Middle frontal gyrus (tissue), 1 donor: ENCODE measurements around the gene ZNF385C.
A peak's percentile ranks its signal among the peaks of the same experiment; 100 is the strongest.
"Not testable (repeated sequence)": the region's sequence is repeated elsewhere in the genome, so short reads cannot be mapped to it uniquely, and the experiment has no call there.

Experiments
- DNase-seq: peaks from one replicate; pipeline ENCODE4 v3.0.0-alpha.2; 2015; ENCODE audit warnings: low spot score; ENCODE audit errors: extremely low spot score

The ZNF385C gene

GRCh38 chr17:42020845-42021244 lies 77.4 kb downstream of the ZNF385C start:
- not testable (repeated sequence) for DNase-seq

GRCh38 chr17:42019509-42020404 lies 78.5 kb downstream of the ZNF385C start, which contains the start of gene NKIRAS2:
Gene NKIRAS2, plus strand, starts transcription at chr17:42020090. Its CDS starts 1,488 bp downstream, at chr17:42021578.
- DNase-seq, result peak; percentile 80

GRCh38 chr17:42018988-42019387 lies 79.3 kb downstream of the ZNF385C start:
- no peak for DNase-seq

- no peak for DNase-seq
These were observed 79.9 kb downstream of the ZNF385C start for GRCh38 chr17:42018339-42018738.

GRCh38 chr17:42017866-42018200 lies 80.4 kb downstream of the ZNF385C start:
- DNase-seq, result no peak

GRCh38 chr17:42016941-42017865 lies 81.1 kb downstream of the ZNF385C start, which contains the start of gene DNAJC7:
Gene DNAJC7, minus strand, starts transcription at chr17:42017439. Its CDS starts 23 bp downstream, at chr17:42017416.
- peak; percentile 89 for DNase-seq

GRCh38 chr17:42016411-42016831 lies 81.9 kb downstream of the ZNF385C start:
- no peak for DNase-seq

- not testable (repeated sequence) for DNase-seq
These were observed 84.5 kb downstream of the ZNF385C start for GRCh38 chr17:42013740-42014139.

GRCh38 chr17:42012363-42012762 lies 85.9 kb downstream of the ZNF385C start:
- not testable (repeated sequence) for DNase-seq

- no peak for DNase-seq
These were observed 87.3 kb downstream of the ZNF385C start for GRCh38 chr17:42010898-42011516.

- DNase-seq, result not testable (repeated sequence)
These were observed 88.0 kb downstream of the ZNF385C start for GRCh38 chr17:42010266-42010680.

GRCh38 chr17:42009170-42009569 lies 89.1 kb downstream of the ZNF385C start:
- peak; percentile 36 for DNase-seq

- no peak for DNase-seq
These were observed 93.1 kb downstream of the ZNF385C start for GRCh38 chr17:42005166-42005565.

- no peak for DNase-seq
These were observed 95.4 kb downstream of the ZNF385C start for GRCh38 chr17:42002792-42003301.

- no peak for DNase-seq
These were observed 96.0 kb downstream of the ZNF385C start for GRCh38 chr17:42002175-42002791.

GRCh38 chr17:42001729-42002128 lies 96.5 kb downstream of the ZNF385C start:
- no peak for DNase-seq

GRCh38 chr17:42000413-42001133 lies 97.7 kb downstream of the ZNF385C start:
- DNase-seq, result no peak

GRCh38 chr17:41998497-41998896 lies 99.8 kb downstream of the ZNF385C start:
- no peak for DNase-seq

- DNase-seq, result no peak
These were observed 101.5 kb downstream of the ZNF385C start for GRCh38 chr17:41996855-41997164.

- peak; percentile 31 for DNase-seq
These were observed 105.7 kb downstream of the ZNF385C start for GRCh38 chr17:41992576-41992975.
